ENCODE data around the gene SFRP5.

GRCh38 chr10:97757471-97757870 lies 14.3 kb downstream of the SFRP5 start:
- TF ChIP-seq CTCF (IDR thresholded peaks at IDR 0.05) (no peak), ZFX (IDR thresholded peaks at IDR 0.05; ENCODE audit: borderline replicate concordance) (no peak)

All from 22Rv1 (cell line).